HFFc6 (cell line): ENCODE data around the gene CISTR. TPM values are rescaled to one million over a fixed set of nuclear protein-coding genes. Genes with fewer than 3 reads are reported as not detected.

ENCODE experiments used
- DNase-seq: peaks from one replicate; pipeline ENCODE4 v3.0.0-alpha.2; 2018
- H3K27ac Mint-ChIP-seq: 2 replicates; pipeline ENCODE4 v1.8.0; 2020; ENCODE audit warnings: mild to moderate bottlenecking, mixed read lengths
- H3K27me3 Mint-ChIP-seq: 2 replicates; pipeline ENCODE4 v1.8.0; 2021; ENCODE audit warnings: mild to moderate bottlenecking, moderate library complexity, mixed read lengths; ENCODE audit not compliant: insufficient read depth
- H3K36me3 Mint-ChIP-seq: 2 replicates; pipeline ENCODE4 v1.8.0; 2021; ENCODE audit warnings: low read depth, mixed read lengths
- H3K4me1 Mint-ChIP-seq: 2 replicates; pipeline ENCODE4 v1.8.0; 2020; ENCODE audit warnings: low read depth, mixed read lengths
- H3K4me3 Mint-ChIP-seq: 2 replicates; pipeline ENCODE4 v1.8.0; 2020; ENCODE audit warnings: mild to moderate bottlenecking, moderate library complexity, mixed read lengths
- H3K9me3 Mint-ChIP-seq: 2 replicates; pipeline ENCODE4 v1.8.0; 2020; ENCODE audit warnings: mild to moderate bottlenecking, mixed read lengths
- CTCF ChIP-seq: fragments of 200-600 bp; sonication (generic); IDR thresholded peaks from 2 replicates; pipeline ENCODE4 v1.5.0; 2021; ENCODE audit warnings: antibody characterized with exemption, mild to moderate bottlenecking
- total RNA-seq, 6 experiments: library from RNA; stranded (reverse); fragmentation: NEBNext Ultra II Directional; extraction: Animal tissue kit (Norgen Biotek cat#: 25700); gene quantifications; 2 replicates in 1 of 6; 3 replicates in 5 of 6; pipeline ENCODE4 v1.2.3, GENCODE V29; 2021

Gene CISTR
- total RNA-seq, 6 experiments from 2014 or later, result not detected

GRCh38 chr12:53748072-53748840 is 3.5 kb downstream of the CISTR start:
- no peak for TF ChIP-seq CTCF
- no peak overlapping the region for H3K4me3 Mint-ChIP-seq
- H3K36me3 Mint-ChIP-seq, result no peaks in the 10 kb centered on the region
- H3K9me3 Mint-ChIP-seq, result no peaks in the 10 kb centered on the region
- no peak for DNase-seq
- peaks cover 21% of the 10 kb centered on the region for H3K27me3 Mint-ChIP-seq
- peaks cover 9% of the 10 kb centered on the region for H3K4me1 Mint-ChIP-seq
- H3K27ac Mint-ChIP-seq, result no peak overlapping the region

GRCh38 chr12:53747095-53747494 is 4.7 kb downstream of the CISTR start:
- H3K27ac Mint-ChIP-seq, result no peak overlapping the region
- H3K27me3 Mint-ChIP-seq, result peaks cover 26% of the 10 kb centered on the region
- DNase-seq, result no peak
- TF ChIP-seq CTCF, result no peak
- H3K4me1 Mint-ChIP-seq, result peaks cover 9% of the 10 kb centered on the region
- no peaks in the 10 kb centered on the region for H3K9me3 Mint-ChIP-seq
- no peak overlapping the region for H3K4me3 Mint-ChIP-seq
- H3K36me3 Mint-ChIP-seq, result no peaks in the 10 kb centered on the region

- H3K36me3 Mint-ChIP-seq, result no peaks in the 10 kb centered on the region
- no peak overlapping the region for H3K27ac Mint-ChIP-seq
- DNase-seq, result peak; percentile 84
- H3K9me3 Mint-ChIP-seq, result no peaks in the 10 kb centered on the region
- TF ChIP-seq CTCF, result peak; percentile 100
- H3K27me3 Mint-ChIP-seq, result peaks cover 31% of the 10 kb centered on the region
- H3K4me1 Mint-ChIP-seq, result peaks cover 9% of the 10 kb centered on the region
- no peak overlapping the region for H3K4me3 Mint-ChIP-seq
Observed at GRCh38 chr12:53746592-53747092, 5.1 kb downstream of the CISTR start.

- Mint-ChIP-seq H3K36me3 (no peaks in the 10 kb centered on the region), H3K27ac (no peak overlapping the region), H3K4me3 (no peak overlapping the region), H3K9me3 (no peaks in the 10 kb centered on the region), H3K27me3 (peaks cover 27% of the 10 kb centered on the region), H3K4me1 (peaks cover 9% of the 10 kb centered on the region)
- no peak for DNase-seq
- TF ChIP-seq CTCF, result no peak
Observed at GRCh38 chr12:53744751-53745150, 7.0 kb downstream of the CISTR start.

DNA sequence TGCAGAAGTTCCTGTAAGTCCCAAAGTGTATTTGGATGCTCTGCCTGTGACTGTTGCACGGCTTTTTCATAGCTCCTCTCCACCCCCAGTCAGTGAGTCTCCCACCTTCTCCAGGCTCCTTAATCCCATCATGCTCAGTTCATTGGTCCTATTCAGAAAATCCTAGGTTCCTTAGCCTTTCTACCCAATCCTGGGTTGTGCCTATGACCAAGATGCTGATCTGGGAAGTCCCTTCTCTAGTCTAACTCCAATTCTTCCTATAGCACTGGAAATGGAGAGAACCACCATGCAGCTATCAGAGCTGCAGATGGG is 7.7 kb downstream of the CISTR start:
- Mint-ChIP-seq H3K4me1 (peaks cover 9% of the 10 kb centered on the region), H3K36me3 (no peaks in the 10 kb centered on the region), H3K27ac (no peak overlapping the region), H3K27me3 (peaks cover 31% of the 10 kb centered on the region), H3K9me3 (no peaks in the 10 kb centered on the region), H3K4me3 (no peak overlapping the region)
- no peak for TF ChIP-seq CTCF
- no peak for DNase-seq
